GM23248 (cell line): ENCODE results near the gene PRSS23. TPM values are rescaled to one million over a fixed set of nuclear protein-coding genes. Genes with fewer than 3 reads are reported as not detected.
A peak's percentile ranks its signal among the peaks of the same experiment; 100 is the strongest.

ENCODE experiments used
- DNase-seq: peaks from one replicate; pipeline ENCODE4 v3.0.0-alpha.2; 2015
- H2AFZ ChIP-seq: fragments of 200-600 bp; sonication (generic); 2 replicates; pipeline ENCODE4 v1.6.1; 2016; ENCODE audit warnings: antibody characterized with exemption
- H3F3A ChIP-seq: fragments of 200-600 bp; sonication (generic); 2 replicates; pipeline ENCODE4 v1.6.1; 2016; ENCODE audit warnings: mild to moderate bottlenecking, antibody characterized with exemption, mixed run types; ENCODE audit not compliant: insufficient read depth
- H3K27ac ChIP-seq: fragments of 200-600 bp; sonication (generic); 2 replicates; pipeline ENCODE4 v1.5.1; 2016; ENCODE audit warnings: mild to moderate bottlenecking
- H3K27me3 ChIP-seq: fragments of 200-600 bp; sonication (generic); replicated peaks from 2 replicates; pipeline ENCODE4 v1.6.1; 2016; ENCODE audit warnings: mild to moderate bottlenecking; ENCODE audit not compliant: insufficient read depth
- H3K36me3 ChIP-seq: fragments of 200-600 bp; sonication (generic); 2 replicates; pipeline ENCODE4 v1.6.1; 2016; ENCODE audit warnings: low read depth, mild to moderate bottlenecking
- H3K4me1 ChIP-seq: fragments of 200-600 bp; sonication (generic); 2 replicates; pipeline ENCODE4 v1.6.1; 2016; ENCODE audit warnings: mild to moderate bottlenecking; ENCODE audit not compliant: insufficient read depth
- H3K4me2 ChIP-seq: fragments of 200-600 bp; sonication (generic); one replicate; pipeline ENCODE4 v1.6.1; 2016; ENCODE audit warnings: mild to moderate bottlenecking; ENCODE audit not compliant: unreplicated experiment
- H3K4me3 ChIP-seq: fragments of 200-600 bp; sonication (generic); 2 replicates; pipeline ENCODE4 v1.5.1; 2016; ENCODE audit warnings: mild to moderate bottlenecking
- H3K79me2 ChIP-seq: fragments of 200-600 bp; sonication (generic); 2 replicates; pipeline ENCODE4 v1.6.1; 2016; ENCODE audit warnings: mild to moderate bottlenecking; ENCODE audit not compliant: insufficient read depth
- H3K9ac ChIP-seq: fragments of 200-600 bp; sonication (generic); 2 replicates; pipeline ENCODE4 v1.6.1; 2016; ENCODE audit warnings: mild to moderate bottlenecking
- H3K9me2 ChIP-seq: fragments of 200-600 bp; sonication (generic); 2 replicates; pipeline ENCODE4 v1.6.1; 2016; ENCODE audit warnings: mixed run types, mild to moderate bottlenecking, moderate library complexity; ENCODE audit not compliant: insufficient read depth
- H3K9me3 ChIP-seq: fragments of 200-600 bp; sonication (generic); one replicate; pipeline ENCODE4 v1.6.1; 2017; ENCODE audit warnings: low read depth
- H4K20me1 ChIP-seq: fragments of 200-600 bp; sonication (generic); 2 replicates; pipeline ENCODE4 v1.6.0; 2016; ENCODE audit not compliant: insufficient read depth
- EZH2 ChIP-seq: fragments of 200-600 bp; sonication (generic); IDR thresholded peaks from 2 replicates; pipeline ENCODE4 v1.6.1; 2018; ENCODE audit warnings: antibody characterized with exemption, mild to moderate bottlenecking; ENCODE audit not compliant: insufficient read depth, poor library complexity, severe bottlenecking
- EZH2phosphoT487 ChIP-seq: fragments of 200-600 bp; sonication (generic); IDR thresholded peaks from 2 replicates; pipeline ENCODE4 v1.6.1; 2018; ENCODE audit warnings: antibody characterized with exemption, moderate library complexity, mild to moderate bottlenecking, low read depth; ENCODE audit not compliant: insufficient read depth
- WGBS, 2 experiments: methylation state at CpG; one replicate each; pipeline ENCODE4 v1.1.6; 2015 to 2017; ENCODE audit warnings: low lambda C conversion rate in 2 of 2, low coverage in 1 of 2; ENCODE audit errors: missing lambda C conversion rate in 2 of 2; 5-methylcytosine and 5-hydroxymethylcytosine counted together
- in situ Hi-C: fragments of 300-500 bp; cut with MboI; formaldehyde crosslinking; loops from 2 replicates; pipeline ENCODE4 v1.15.0; 2020
- polyA plus RNA-seq: library from polyadenylated mRNA; unstranded; fragments of >200 nt; fragmentation: Nextera tagmentation; extraction: Ambion mirVana; gene quantifications from 2 replicates; pipeline ENCODE4 v1.2.1, GENCODE V29; 2016
- total RNA-seq: library from RNA; depleted of rRNA; stranded (reverse); fragments of >200 nt; shearing (Covaris generic); gene quantifications from 2 replicates; pipeline ENCODE4 v1.2.3, GENCODE V29; 2014; rRNA removed

Gene PRSS23
- 213 and 217 TPM in 2 replicates for total RNA-seq
- 376 and 392 TPM in 2 replicates for polyA plus RNA-seq

- in situ Hi-C loops = no loop called here
- no peaks in the 10 kb centered on the region for H3K27me3 ChIP-seq
- peaks cover 49% of the 10 kb centered on the region for H3F3A ChIP-seq
- H3K4me1 ChIP-seq = peaks cover 54% of the 10 kb centered on the region
- H3K27ac ChIP-seq = peak within 1 kb of the TSS; percentile 73
- peak within 1 kb of the TSS; percentile 81 for H3K4me3 ChIP-seq
- H2AFZ ChIP-seq = peak within 1 kb of the TSS; percentile 71
- DNase-seq = peak; percentile 84
- H3K9ac ChIP-seq = peak within 1 kb of the TSS; percentile 81
- WGBS, 2 experiments = 2 to 3% methylated on average over 42 to 57 of the region's 97 CpGs
- TF ChIP-seq EZH2 = no peak
- TF ChIP-seq EZH2phosphoT487 = no peak
- H3K4me2 ChIP-seq = peak within 1 kb of the TSS; percentile 93
- H3K36me3 ChIP-seq = no peaks in the 10 kb centered on the region
- H3K79me2 ChIP-seq = peaks cover 48% of the 10 kb centered on the region
- H4K20me1 ChIP-seq = no peaks in the 10 kb centered on the region
- H3K9me3 ChIP-seq = no peaks in the 10 kb centered on the region
- H3K9me2 ChIP-seq = no peaks in the 10 kb centered on the region
Observed at GRCh38 chr11:86800076-86800959, at the start of gene PRSS23. TSS of gene PRSS23 (plus strand) at chr11:86800542. CDS start at chr11:86807644, 7,102 bp downstream.

- no peaks in the 10 kb centered on the region for H3K36me3 ChIP-seq
- H3K4me1 ChIP-seq = peaks cover 17% of the 10 kb centered on the region
- DNase-seq = no peak
- H3K27ac ChIP-seq = no peak overlapping the region
- no peak overlapping the region for H3K4me3 ChIP-seq
- H3F3A ChIP-seq = peaks cover 17% of the 10 kb centered on the region; the same call in 1 of the 2 replicates
- no peaks in the 10 kb centered on the region for H4K20me1 ChIP-seq
- no peak overlapping the region for H3K9ac ChIP-seq
- no peak overlapping the region for H2AFZ ChIP-seq
- no peaks in the 10 kb centered on the region for H3K27me3 ChIP-seq
- 41 to 45% methylated on average over 3 of the region's 3 CpGs for WGBS, 2 experiments
- TF ChIP-seq EZH2phosphoT487 (no peak), EZH2 (no peak)
- no peaks in the 10 kb centered on the region for H3K9me3 ChIP-seq
- no peaks in the 10 kb centered on the region for H3K79me2 ChIP-seq
- H3K9me2 ChIP-seq = no peaks in the 10 kb centered on the region
- in situ Hi-C loops = no loop called here
- H3K4me2 ChIP-seq = no peak overlapping the region
Observed at GRCh38 chr11:86753459-86753858, 46.9 kb upstream of the PRSS23 start.

DNA sequence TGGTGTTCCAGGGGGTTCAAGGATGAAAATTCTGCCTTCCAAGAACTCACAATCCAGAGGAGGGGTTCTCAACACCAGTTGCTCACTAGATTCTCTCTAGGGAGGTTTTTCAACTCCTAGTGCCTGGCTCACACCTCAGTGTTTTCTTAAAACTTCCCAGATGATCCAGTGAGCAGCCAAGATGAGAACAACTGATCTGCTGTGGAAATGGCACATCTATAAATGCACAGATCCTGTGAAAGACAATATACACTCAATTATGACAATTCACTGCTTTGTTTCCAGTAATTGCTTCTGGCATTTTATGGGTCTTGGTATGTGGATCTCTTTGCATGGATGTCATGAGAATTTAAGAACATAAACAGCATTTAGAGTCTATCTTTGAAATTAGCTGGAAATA is 45.2 kb upstream of the PRSS23 start:
- in situ Hi-C loops = no loop called here
- Histone ChIP-seq H3K9me2 (no peaks in the 10 kb centered on the region), H2AFZ (no peak overlapping the region), H3K36me3 (no peaks in the 10 kb centered on the region), H3K79me2 (no peaks in the 10 kb centered on the region), H4K20me1 (no peaks in the 10 kb centered on the region), H3F3A (0 out of 2 replicates have a peak, but pooled peaks cover under 1% of the 10 kb centered on the region), H3K27me3 (no peaks in the 10 kb centered on the region), H3K4me3 (no peak overlapping the region), H3K27ac (no peak overlapping the region), H3K9me3 (no peaks in the 10 kb centered on the region), H3K4me1 (peaks cover 2% of the 10 kb centered on the region), H3K4me2 (no peak overlapping the region), H3K9ac (no peak overlapping the region)
- DNase-seq = no peak
- TF ChIP-seq EZH2 (no peak), EZH2phosphoT487 (no peak)

DNA sequence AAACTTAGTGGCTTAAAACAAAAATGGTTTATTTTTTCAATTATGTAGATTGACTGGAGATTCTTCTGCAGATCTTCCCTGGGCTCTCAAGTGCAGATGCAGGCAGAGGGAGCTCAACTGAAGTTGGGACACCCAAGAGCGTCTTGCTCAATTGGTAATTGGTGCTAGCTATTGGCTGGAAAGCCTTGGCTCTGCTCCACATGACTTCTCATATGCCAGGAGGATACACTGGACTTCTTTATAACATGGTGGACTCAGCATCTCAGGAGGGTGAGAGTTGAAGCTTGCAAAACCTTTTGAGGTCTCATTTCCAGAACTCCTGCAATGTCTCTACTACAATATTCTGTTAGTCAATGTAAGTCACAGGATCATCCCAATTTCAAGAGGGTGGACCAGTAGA is 42.2 kb upstream of the PRSS23 start:
- no peaks in the 10 kb centered on the region for H3K27me3 ChIP-seq
- H4K20me1 ChIP-seq = no peaks in the 10 kb centered on the region
- no peaks in the 10 kb centered on the region for H3K9me2 ChIP-seq
- no peaks in the 10 kb centered on the region for H3K36me3 ChIP-seq
- H3K9ac ChIP-seq = no peak overlapping the region
- H3K27ac ChIP-seq = no peak overlapping the region
- no peak overlapping the region for H2AFZ ChIP-seq
- WGBS, 2 experiments = 100% methylated on average over 1 of the region's 1 CpG
- peaks cover 23% of the 10 kb centered on the region; the same call in 1 of the 2 replicates for H3F3A ChIP-seq
- no peaks in the 10 kb centered on the region for H3K9me3 ChIP-seq
- TF ChIP-seq EZH2phosphoT487 (no peak), EZH2 (no peak)
- no peaks in the 10 kb centered on the region for H3K79me2 ChIP-seq
- no peak overlapping the region for H3K4me3 ChIP-seq
- no peak overlapping the region for H3K4me2 ChIP-seq
- in situ Hi-C loops = no loop called here
- H3K4me1 ChIP-seq = peaks cover 28% of the 10 kb centered on the region
- no peak for DNase-seq
